Endothelial cell of umbilical vein (primary cell): ENCODE measurements around the gene TCEAL1.

Experiments used
- EZH2 ChIP-seq: IDR thresholded peaks from 2 replicates; pipeline ENCODE4 v1.6.1; 2012; ENCODE audit warnings: borderline replicate concordance, low read depth, mild to moderate bottlenecking, moderate library complexity, low read length, inconsistent platforms; ENCODE audit not compliant: severe bottlenecking
- MYC ChIP-seq: IDR thresholded peaks from one replicate; pipeline ENCODE4 v1.6.1; 2011; ENCODE audit warnings: mild to moderate bottlenecking, low read depth, low read length
- POLR2A ChIP-seq: IDR thresholded peaks from 2 replicates; pipeline ENCODE4 v1.6.1; 2012; ENCODE audit warnings: low read depth, mild to moderate bottlenecking, control low read depth, low read length
- POLR2AphosphoS5 ChIP-seq: IDR thresholded peaks from 2 replicates; pipeline ENCODE4 v1.6.1; 2012; ENCODE audit warnings: low read depth, mild to moderate bottlenecking, control low read depth, low read length, moderate library complexity; ENCODE audit not compliant: insufficient read depth
- TF ChIP-seq, protein P1 (sequence below), 2 donors: IDR thresholded peaks; 1 replicate in 1 of 2; 2 replicates in 1 of 2; pipeline ENCODE4 v1.5.1; 2011; ENCODE audit warnings: low read length in 2 of 2, mild to moderate bottlenecking in 2 of 2, moderate library complexity in 2 of 2, control low read depth in 1 of 2, inconsistent platforms in 1 of 2, low read depth in 1 of 2; ENCODE audit not compliant: insufficient read depth in 1 of 2; ENCODE audit errors: extremely low read depth in 1 of 2
- TF ChIP-seq, protein P2 (sequence below): IDR thresholded peaks from 2 replicates; pipeline ENCODE4 v1.6.1; 2011; ENCODE audit not compliant: insufficient read depth, insufficient read length

DNA sequence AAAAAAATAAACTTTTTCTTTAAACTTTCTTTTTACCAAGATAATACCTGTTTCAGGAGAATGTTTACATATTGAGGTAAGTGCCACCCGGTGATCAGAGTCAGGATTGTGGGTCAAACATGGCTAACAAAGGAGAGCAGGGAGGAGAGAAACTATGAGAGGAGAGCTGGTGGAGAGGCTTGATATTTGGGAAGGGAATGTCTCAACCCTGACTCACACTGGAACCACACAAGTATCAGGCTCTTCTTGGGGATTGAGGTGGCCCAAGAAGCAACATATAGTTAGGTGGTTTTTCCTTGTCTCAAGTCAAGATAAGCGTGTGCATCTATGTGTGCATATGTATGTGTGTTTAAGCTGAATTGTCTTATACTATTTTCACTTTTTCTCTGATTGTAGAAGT is 6.7 kb downstream of the TCEAL1 start:
- TF ChIP-seq MYC: no peak
- no peak for TF ChIP-seq EZH2
- TF ChIP-seq, protein P1, sequence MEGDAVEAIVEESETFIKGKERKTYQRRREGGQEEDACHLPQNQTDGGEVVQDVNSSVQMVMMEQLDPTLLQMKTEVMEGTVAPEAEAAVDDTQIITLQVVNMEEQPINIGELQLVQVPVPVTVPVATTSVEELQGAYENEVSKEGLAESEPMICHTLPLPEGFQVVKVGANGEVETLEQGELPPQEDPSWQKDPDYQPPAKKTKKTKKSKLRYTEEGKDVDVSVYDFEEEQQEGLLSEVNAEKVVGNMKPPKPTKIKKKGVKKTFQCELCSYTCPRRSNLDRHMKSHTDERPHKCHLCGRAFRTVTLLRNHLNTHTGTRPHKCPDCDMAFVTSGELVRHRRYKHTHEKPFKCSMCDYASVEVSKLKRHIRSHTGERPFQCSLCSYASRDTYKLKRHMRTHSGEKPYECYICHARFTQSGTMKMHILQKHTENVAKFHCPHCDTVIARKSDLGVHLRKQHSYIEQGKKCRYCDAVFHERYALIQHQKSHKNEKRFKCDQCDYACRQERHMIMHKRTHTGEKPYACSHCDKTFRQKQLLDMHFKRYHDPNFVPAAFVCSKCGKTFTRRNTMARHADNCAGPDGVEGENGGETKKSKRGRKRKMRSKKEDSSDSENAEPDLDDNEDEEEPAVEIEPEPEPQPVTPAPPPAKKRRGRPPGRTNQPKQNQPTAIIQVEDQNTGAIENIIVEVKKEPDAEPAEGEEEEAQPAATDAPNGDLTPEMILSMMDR (IDR thresholded peaks at IDR 0.05; ENCODE audit: extremely low read depth in 1 of 2, insufficient read depth in 1 of 2, low read depth in 1 of 2, low read length in 2 of 2): no peak
- TF ChIP-seq POLR2A: no peak
- TF ChIP-seq, protein P2, sequence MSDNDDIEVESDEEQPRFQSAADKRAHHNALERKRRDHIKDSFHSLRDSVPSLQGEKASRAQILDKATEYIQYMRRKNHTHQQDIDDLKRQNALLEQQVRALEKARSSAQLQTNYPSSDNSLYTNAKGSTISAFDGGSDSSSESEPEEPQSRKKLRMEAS: no peak
- TF ChIP-seq POLR2AphosphoS5: no peak
